K562 (cell line): Measurements from ENCODE around the gene TMEM108. TPM values are rescaled to one million over a fixed set of nuclear protein-coding genes. Genes with fewer than 3 reads are reported as not detected.

Source experiments
- ATAC-seq: fragments of 200-7000 bp; cut with Tn5 transposase; 3 replicates; pipeline ENCODE4 v1.9.1; 2020; ENCODE audit warnings: moderate library complexity
- BruUV-seq: library from RNA; stranded (reverse); fragments of 400-500 nt; replicated peaks from 2 replicates; lab custom pipeline; 2021; lab: Mats Ljungman, UMichigan
- CTCF ChIA-PET: fragments of 300-600 bp; formaldehyde crosslinking; extraction: SDS; loops from one replicate; lab custom pipeline; 2021; ENCODE audit warnings: low intra/inter-chr PET ratio; lab: Yijun Ruan, JAX
- POLR2A ChIA-PET: fragments of 300-600, 350-650 bp; sonication (Branson Sonifier 250); formaldehyde crosslinking; extraction: SDS; loops from one replicate; lab custom pipeline; 2021; ENCODE audit warnings: antibody characterized with exemption, inconsistent platforms; lab: Yijun Ruan, JAX
- DNase-seq, 4 experiments: peaks; one replicate each; pipeline versions ENCODE4 v3.0.0 to v3.0.0-alpha.2; 2011 to 2018; ENCODE audit warnings: low spot score in 3 of 4, mixed read lengths in 3 of 4; ENCODE audit errors: extremely low read depth in 1 of 4
- FAIRE-seq: peaks from 2 replicates; lab custom pipeline; 2011; peaks lifted over from hg19 to GRCh38; lab: Jason Lieb, UNC
- H2AFZ ChIP-seq: 2 replicates; pipeline ENCODE4 v1.6.0; 2011; ENCODE audit warnings: low read depth, low read length, control low read depth, inconsistent platforms
- H3K27ac ChIP-seq: fragments of 200-600 bp; 3 replicates; pipeline ENCODE4 v1.8.0; 2011; ENCODE audit warnings: low read depth, mild to moderate bottlenecking, control low read depth, inconsistent platforms, low read length, moderate library complexity, mixed read lengths; ENCODE audit errors: extremely low read depth
- H3K27me3 ChIP-seq, 2 experiments: fragments of 300-600 bp in 1 of 2; 2 replicates in 1 of 2; 3 replicates in 1 of 2; pipeline versions ENCODE4 v1.6.0 to v1.8.0; 2011; ENCODE audit warnings: inconsistent platforms in 2 of 2, low read length in 2 of 2, mild to moderate bottlenecking in 1 of 2, mixed read lengths in 1 of 2, moderate library complexity in 1 of 2; ENCODE audit not compliant: control insufficient read depth in 2 of 2, insufficient read depth in 2 of 2
- H3K36me3 ChIP-seq: fragments of 300-600 bp; 3 replicates; pipeline ENCODE4 v1.8.0; 2011; ENCODE audit warnings: mild to moderate bottlenecking, low read length, inconsistent platforms; ENCODE audit not compliant: control insufficient read depth, insufficient read depth
- H3K4me1 ChIP-seq, 2 experiments: fragments of 200-600 bp in 1 of 2; replicated peaks in 1 of 2; 2 replicates in 1 of 2; 3 replicates in 1 of 2; pipeline versions ENCODE4 v1.5.1 to v1.8.0; 2011; ENCODE audit warnings: inconsistent platforms in 2 of 2, low read length in 2 of 2, mild to moderate bottlenecking in 1 of 2, mixed read lengths in 1 of 2, moderate library complexity in 1 of 2; ENCODE audit not compliant: control insufficient read depth in 2 of 2, insufficient read depth in 2 of 2
- H3K4me2 ChIP-seq: 2 replicates; pipeline ENCODE4 v1.6.1; 2011; ENCODE audit warnings: low read length, control low read depth, inconsistent platforms, mixed read lengths; ENCODE audit not compliant: insufficient read depth
- H3K4me3 ChIP-seq: fragments of 200-600 bp; sonication (generic), shearing (Covaris generic); 2 replicates; pipeline ENCODE4 v1.5.1; 2016; ENCODE audit warnings: control low read depth, inconsistent platforms
- H3K79me2 ChIP-seq: fragments of 200-600 bp; 3 replicates; pipeline ENCODE4 v1.8.0; 2011; ENCODE audit warnings: low read length, inconsistent platforms; ENCODE audit not compliant: control insufficient read depth, insufficient read depth
- H3K9ac ChIP-seq, 2 experiments: 2 replicates each; pipeline versions ENCODE4 v1.6.0 to v1.6.1; 2011; ENCODE audit warnings: low read depth in 2 of 2, low read length in 2 of 2, control low read depth in 1 of 2, inconsistent platforms in 1 of 2, mild to moderate bottlenecking in 1 of 2, mixed read lengths in 1 of 2; ENCODE audit not compliant: insufficient read depth in 1 of 2
- H3K9me1 ChIP-seq: one replicate; pipeline ENCODE4 v1.6.0; 2011; ENCODE audit warnings: inconsistent platforms, mild to moderate bottlenecking, low read length, moderate library complexity; ENCODE audit not compliant: control insufficient read depth, insufficient read depth
- H3K9me3 ChIP-seq: replicated peaks from 2 replicates; pipeline ENCODE4 v1.5.1; 2011; ENCODE audit warnings: low read depth, low read length, inconsistent platforms; ENCODE audit not compliant: control insufficient read depth, insufficient read depth
- H4K20me1 ChIP-seq: replicated peaks from 2 replicates; pipeline ENCODE4 v1.6.1; 2011; ENCODE audit warnings: low read length, inconsistent platforms, mixed read lengths; ENCODE audit not compliant: control insufficient read depth, insufficient read depth
- CEBPB ChIP-seq: fragments of 450-650 bp; IDR thresholded peaks from 2 replicates; pipeline ENCODE4 v1.6.1; 2016; ENCODE audit warnings: missing genetic modification characterization, missing compliant biosample characterization
- ETV1 ChIP-seq: fragments of 450-650 bp; conservative IDR thresholded peaks from 2 replicates; pipeline ENCODE4 v1.6.1; 2016; ENCODE audit warnings: missing genetic modification characterization, control low read depth, low read depth, missing compliant biosample characterization
- FIP1L1 ChIP-seq: fragments of 200-400 bp; formaldehyde crosslinking; IDR thresholded peaks from 2 replicates; pipeline ENCODE4 v1.6.1; 2018; ENCODE audit warnings: mild to moderate bottlenecking, low read depth, low read length; ENCODE audit not compliant: poor library complexity, severe bottlenecking
- GABPB1 ChIP-seq: sonication (generic); formaldehyde crosslinking; IDR thresholded peaks from 2 replicates; pipeline ENCODE4 v1.8.0; 2022; ENCODE audit warnings: mild to moderate bottlenecking, missing genetic modification reagents
- GATAD2A ChIP-seq: fragments of 450-650 bp; IDR thresholded peaks from 2 replicates; pipeline ENCODE4 v1.6.1; 2017
- JUN ChIP-seq, 2 experiments: sonication (generic) in 1 of 2; formaldehyde crosslinking in 1 of 2; IDR thresholded peaks; 2 replicates each; pipeline versions ENCODE4 v1.6.1 to v1.8.0; 2012 to 2022; ENCODE audit warnings: borderline replicate concordance in 2 of 2, mild to moderate bottlenecking in 2 of 2, improper control_type of control experiment in 1 of 2, low read depth in 1 of 2, low read length in 1 of 2, missing genetic modification reagents in 1 of 2
- MAFG ChIP-seq: fragments of 450-650 bp; conservative IDR thresholded peaks from 2 replicates; pipeline ENCODE4 v1.6.1; 2016; ENCODE audit warnings: missing genetic modification characterization, missing compliant biosample characterization
- NFE2 ChIP-seq: IDR thresholded peaks from 2 replicates; pipeline ENCODE4 v1.6.1; 2014; ENCODE audit warnings: antibody characterized with exemption, low read depth
- NR2C2 ChIP-seq, 2 experiments: fragments of 200-800 bp in 1 of 2; sonication (Bioruptor generic) in 1 of 2; sonication (generic) in 1 of 2; formaldehyde crosslinking in 1 of 2; IDR thresholded peaks; 2 replicates each; pipeline versions ENCODE4 v1.6.1 to v1.8.0; 2016 to 2022; ENCODE audit warnings: mild to moderate bottlenecking in 1 of 2, missing compliant biosample characterization in 1 of 2, missing genetic modification characterization in 1 of 2, missing genetic modification reagents in 1 of 2
- RBM34 ChIP-seq: fragments of 200-400 bp; formaldehyde crosslinking; IDR thresholded peaks from 2 replicates; pipeline ENCODE4 v1.6.1; 2018; ENCODE audit warnings: low read length, borderline replicate concordance; ENCODE audit not compliant: insufficient read depth
- RCOR1 ChIP-seq, 2 experiments: IDR thresholded peaks; 2 replicates each; pipeline ENCODE4 v1.6.1; 2012; ENCODE audit warnings: low read depth in 2 of 2, low read length in 2 of 2, borderline replicate concordance in 1 of 2, improper control_type of control experiment in 1 of 2
- RNF2 ChIP-seq: sonication (generic); IDR thresholded peaks from 2 replicates; pipeline ENCODE4 v1.6.1; 2016
- SRF ChIP-seq, 2 experiments: fragments of 250-450, 450-650 bp in 1 of 2; sonication (Bioruptor Pico) in 1 of 2; sonication (generic) in 1 of 2; formaldehyde crosslinking; IDR thresholded peaks; 2 replicates each; pipeline versions ENCODE4 v1.5.0 to v1.5.1; 2020 to 2022; ENCODE audit warnings: mild to moderate bottlenecking in 1 of 2, missing genetic modification reagents in 1 of 2
- STAT5A ChIP-seq: IDR thresholded peaks from 2 replicates; pipeline ENCODE4 v1.6.1; 2012; ENCODE audit warnings: low read length, inconsistent platforms, borderline replicate concordance
- YBX1 ChIP-seq: fragments of 450-650 bp; IDR thresholded peaks from 2 replicates; pipeline ENCODE4 v1.7.1; 2016; ENCODE audit warnings: mild to moderate bottlenecking
- ZNF316 ChIP-seq: fragments of 450-650 bp; IDR thresholded peaks from 2 replicates; pipeline ENCODE4 v1.6.1; 2016
- WGBS: fragments of 100-300 bp; shearing (Covaris generic); methylation state at CpG from one replicate; pipeline ENCODE4 v1.1.6; 2016; ENCODE audit warnings: low coverage, mixed read lengths; ENCODE audit not compliant: insufficient coverage; ENCODE audit errors: missing lambda C conversion rate; 5-methylcytosine and 5-hydroxymethylcytosine counted together
- in situ Hi-C: fragments of 300-500 bp; cut with MboI; formaldehyde crosslinking; loops from 4 replicates; pipeline ENCODE4 v1.15.0; 2018; ENCODE audit warnings: inconsistent platforms, mixed read lengths
- intact Hi-C: fragments of 100-400 bp; cut with micrococcal nuclease; formaldehyde crosslinking; loops from 2 replicates; pipeline ENCODE4 v1.14.2; 2022
- polyA plus RNA-seq, 8 experiments: library from polyadenylated mRNA; depleted of rRNA in 4 of 8; stranded (reverse) in 5 of 8; unstranded in 3 of 8; fragments of >200 nt; fragmentation: Nextera tagmentation in 2 of 8; fragmentation: Illumina TruSeq in 1 of 8; extraction: Ambion mirVana in 2 of 8; extraction: Trizol in 1 of 8; gene quantifications; 2 replicates each; pipeline versions ENCODE4 v1.2.1 to v1.2.3, GENCODE V29; 2011 to 2014; ENCODE audit warnings: inconsistent platforms in 1 of 8, missing spikeins in 1 of 8
- total RNA-seq, 7 experiments: library from RNA; depleted of rRNA in 6 of 7; stranded (reverse); fragments of >200 nt in 6 of 7; fragmentation: Illumina TruSeq in 2 of 7; extraction: Trizol in 2 of 7; gene quantifications; 2 replicates each; pipeline versions ENCODE4 v1.2.1 to v1.2.3, GENCODE V29; 2011 to 2021; ENCODE audit warnings: low replicate concordance in 1 of 7
- TF ChIP-seq, protein P1 (sequence below): fragments of 450-650 bp; IDR thresholded peaks from 2 replicates; pipeline ENCODE4 v1.6.1; 2016; ENCODE audit warnings: antibody characterized with exemption
- TF ChIP-seq, protein P2 (sequence below): fragments of 250-450 bp; sonication (Bioruptor Pico); IDR thresholded peaks from 2 replicates; pipeline ENCODE4 v1.5.1; 2021; ENCODE audit warnings: mild to moderate bottlenecking

TMEM108 gene
- total and polyA plus RNA-seq, 9 of the 15 experiments (the other 6 are each of a cell fraction or from before 2014, with no cell fraction given) = 0.65 to 11.1 (median 3.4) TPM

- no peaks in the 10 kb centered on the region for H3K9me3 ChIP-seq
- no peaks in the 10 kb centered on the region for H3K27me3 ChIP-seq
- peak overlapping the region; percentile 31 to 51; a peak in 2 of 4 replicates for H3K9ac ChIP-seq
- no TSS peak for BruUV-seq
- no peaks in the 10 kb centered on the region for H4K20me1 ChIP-seq
- in situ Hi-C loops = loop anchor here (5.0 kb wide), 1 partner anchor 32 kb away; no protein-coding TSS in a partner anchor
- FAIRE-seq (peak; percentile 93), DNase-seq (peak; percentile 17 to 77 (median 38)), ATAC-seq (peak; percentile 92)
- intact Hi-C loops = no loop called here
- H3K4me1 ChIP-seq = peaks cover 0 to 29% of the 10 kb centered on the region in 2 experiments; a peak in 4 of 5 replicates
- H2AFZ ChIP-seq = peak overlapping the region; percentile 77
- no peaks in the 10 kb centered on the region; the same call in 2 of the 3 replicates for H3K79me2 ChIP-seq
- no peaks in the 10 kb centered on the region for H3K9me1 ChIP-seq
- no peak overlapping the region for H3K4me3 ChIP-seq
- 10% methylated on average over 8 of the region's 12 CpGs for WGBS
- H3K4me2 ChIP-seq = peak overlapping the region; percentile 61
- peak overlapping the region; percentile 86 for H3K27ac ChIP-seq
- ChIA-PET CTCF (no interaction called here), POLR2A (no interaction called here)
- H3K36me3 ChIP-seq = no peaks in the 10 kb centered on the region
- TF ChIP-seq RCOR1 (IDR thresholded peaks at IDR 0.05; ENCODE audit: borderline replicate concordance in 1 of 2, low read depth in 2 of 2, low read length in 2 of 2) (peak in 1 of 2 experiments; percentile 48; a peak in 1 of 4 replicates), FIP1L1 (no peak), RNF2 (peak; percentile 69), YBX1 (no peak), SRF (CRISPR knock-in tag; IDR thresholded peaks at IDR 0.05) (no peak), MAFG (0 out of 2 replicates have a peak, but pooled peaks have one; percentile 35), ZNF316 (peak; percentile 66), GATAD2A (no peak), RBM34 (no peak), ETV1 (tag) (0 out of 2 replicates have a peak, but pooled peaks have one; percentile 27), CEBPB (tag) (0 out of 2 replicates have a peak, but pooled peaks have one; percentile 7), NR2C2 (CRISPR knock-in tag; IDR thresholded peaks at IDR 0.05) (no peak), NR2C2 (tag; IDR thresholded peaks at IDR 0.05) (peak; percentile 28; the same call in 1 of the 2 replicates), NFE2 (peak; percentile 74), STAT5A (peak; percentile 34; the same call in 1 of the 2 replicates), JUN (IDR thresholded peaks at IDR 0.05; ENCODE audit: borderline replicate concordance, low read depth, low read length) (0 out of 2 replicates have a peak, but pooled peaks have one; percentile 11), JUN (CRISPR knock-in tag; IDR thresholded peaks at IDR 0.05; ENCODE audit: borderline replicate concordance) (no peak), GABPB1 (CRISPR knock-in tag) (no peak)
- TF ChIP-seq, protein P1, sequence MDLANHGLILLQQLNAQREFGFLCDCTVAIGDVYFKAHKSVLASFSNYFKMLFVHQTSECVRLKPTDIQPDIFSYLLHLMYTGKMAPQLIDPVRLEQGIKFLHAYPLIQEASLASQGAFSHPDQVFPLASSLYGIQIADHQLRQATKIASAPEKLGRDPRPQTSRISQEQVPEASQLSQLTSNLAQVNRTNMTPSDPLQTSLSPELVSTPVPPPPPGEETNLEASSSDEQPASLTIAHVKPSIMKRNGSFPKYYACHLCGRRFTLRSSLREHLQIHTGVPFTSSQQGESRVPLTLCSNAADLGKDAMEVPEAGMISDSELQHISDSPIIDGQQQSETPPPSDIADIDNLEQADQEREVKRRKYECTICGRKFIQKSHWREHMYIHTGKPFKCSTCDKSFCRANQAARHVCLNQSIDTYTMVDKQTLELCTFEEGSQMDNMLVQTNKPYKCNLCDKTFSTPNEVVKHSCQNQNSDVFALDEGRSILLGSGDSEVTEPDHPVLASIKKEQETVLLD = peak; percentile 55; the same call in 1 of the 2 replicates
- TF ChIP-seq, protein P2, sequence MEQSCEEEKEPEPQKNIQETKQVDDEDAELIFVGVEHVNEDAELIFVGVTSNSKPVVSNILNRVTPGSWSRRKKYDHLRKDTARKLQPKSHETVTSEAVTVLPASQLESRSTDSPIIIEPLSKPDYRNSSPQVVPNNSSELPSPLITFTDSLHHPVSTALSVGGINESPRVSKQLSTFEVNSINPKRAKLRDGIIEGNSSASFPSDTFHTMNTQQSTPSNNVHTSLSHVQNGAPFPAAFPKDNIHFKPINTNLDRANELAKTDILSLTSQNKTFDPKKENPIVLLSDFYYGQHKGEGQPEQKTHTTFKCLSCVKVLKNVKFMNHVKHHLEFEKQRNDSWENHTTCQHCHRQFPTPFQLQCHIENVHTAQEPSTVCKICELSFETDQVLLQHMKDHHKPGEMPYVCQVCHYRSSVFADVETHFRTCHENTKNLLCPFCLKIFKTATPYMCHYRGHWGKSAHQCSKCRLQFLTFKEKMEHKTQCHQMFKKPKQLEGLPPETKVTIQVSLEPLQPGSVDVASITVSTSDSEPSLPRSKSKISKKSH (CRISPR knock-in tag) = no peak
These were observed 121.6 kb downstream of the TMEM108 start for GRCh38 chr3:133159498-133160475.
